Activated CD8-positive, alpha-beta T cell treated with anti-CD3 and anti-CD28 coated beads, Interleukin-2, amount 10 ng/mL, durations not matched to agents 7 days and 5 days (primary cell): Measurements from ENCODE around the gene ZFYVE26. TPM values are rescaled to one million over a fixed set of nuclear protein-coding genes. Genes with fewer than 3 reads are reported as not detected.
A peak's percentile ranks its signal among the peaks of the same experiment; 100 is the strongest.
"Not testable (repeated sequence)": the region's sequence is repeated elsewhere in the genome, so short reads cannot be mapped to it uniquely, and the experiment has no call there.

Experiments used
- ATAC-seq: fragments of 150-1000 bp; cut with Tn5 transposase; one replicate; pipeline ENCODE4 v1.10.0; 2021; ENCODE audit warnings: moderate library complexity
- CTCF ChIA-PET: fragments of 350-600 bp; sonication (Branson Sonifier 250); formaldehyde crosslinking; loops from one replicate; lab custom pipeline; 2021; ENCODE audit warnings: antibody characterized with exemption; lab: Charles Lee
- POLR2A ChIA-PET: fragments of 350-600 bp; sonication (Branson Sonifier 250); formaldehyde crosslinking; loops from one replicate; lab custom pipeline; 2021; ENCODE audit warnings: antibody characterized with exemption; lab: Charles Lee
- DNase-seq: peaks from one replicate; pipeline ENCODE4 v3.0.0-alpha.2; 2020
- H3K27ac Mint-ChIP-seq: one replicate; pipeline ENCODE4 v1.8.0; 2021; ENCODE audit warnings: mild to moderate bottlenecking, mixed read lengths
- H3K27me3 Mint-ChIP-seq: one replicate; pipeline ENCODE4 v1.8.0; 2021; ENCODE audit warnings: low read depth, mixed read lengths
- H3K36me3 Mint-ChIP-seq: one replicate; pipeline ENCODE4 v1.8.0; 2021; ENCODE audit warnings: low read depth, mixed read lengths
- H3K4me1 Mint-ChIP-seq: one replicate; pipeline ENCODE4 v1.8.0; 2021; ENCODE audit warnings: low read depth, mixed read lengths
- H3K4me3 Mint-ChIP-seq: one replicate; pipeline ENCODE4 v1.8.0; 2021; ENCODE audit warnings: mild to moderate bottlenecking, mixed read lengths
- H3K9me3 Mint-ChIP-seq: one replicate; pipeline ENCODE4 v1.8.0; 2022; ENCODE audit warnings: mixed read lengths; ENCODE audit not compliant: insufficient read depth
- total RNA-seq, 2 experiments: library from RNA; stranded (reverse); gene quantifications; one replicate each; pipeline ENCODE4 v1.2.3, GENCODE V29; 2021

ZFYVE26 gene
- total RNA-seq, 2 experiments from 2014 or later = 22.6 to 22.9 TPM

DNA sequence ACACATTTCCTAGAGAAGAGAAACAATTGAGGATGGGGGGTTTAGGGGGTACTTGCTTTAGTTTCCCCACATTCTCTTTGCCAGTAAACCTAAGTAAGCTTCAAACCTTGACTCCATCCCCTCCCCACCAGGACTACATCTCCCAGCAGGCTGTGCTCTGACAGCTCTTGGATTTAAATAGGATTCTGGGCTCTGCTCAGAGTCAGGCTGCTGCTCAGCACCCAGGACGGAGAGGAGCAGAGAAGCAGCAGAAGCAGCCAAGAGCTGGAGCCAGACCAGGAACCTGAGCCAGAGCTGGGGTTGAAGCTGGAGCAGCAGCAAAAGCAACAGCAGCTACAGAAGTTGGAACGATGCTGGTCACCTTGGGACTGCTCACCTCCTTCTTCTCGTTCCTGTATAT is 94.1 kb downstream of the ZFYVE26 start:
- H3K9me3 Mint-ChIP-seq = no peaks in the 10 kb centered on the region
- no peak overlapping the region for H3K27ac Mint-ChIP-seq
- no peak for ATAC-seq
- no peak overlapping the region for H3K4me3 Mint-ChIP-seq
- peaks cover 25% of the 10 kb centered on the region for H3K27me3 Mint-ChIP-seq
- no peaks in the 10 kb centered on the region for H3K36me3 Mint-ChIP-seq
- H3K4me1 Mint-ChIP-seq = peaks cover 9% of the 10 kb centered on the region
- POLR2A ChIA-PET = interaction anchor here (1.0 kb wide), 1 partner anchor 14 kb away, joined by 3 read pairs; no protein-coding TSS in a partner anchor
- CTCF ChIA-PET = interaction anchor here (2.1 kb wide), 1 partner anchor 18 kb away, joined by 8 read pairs; no protein-coding TSS in a partner anchor
- no peak for DNase-seq

DNA sequence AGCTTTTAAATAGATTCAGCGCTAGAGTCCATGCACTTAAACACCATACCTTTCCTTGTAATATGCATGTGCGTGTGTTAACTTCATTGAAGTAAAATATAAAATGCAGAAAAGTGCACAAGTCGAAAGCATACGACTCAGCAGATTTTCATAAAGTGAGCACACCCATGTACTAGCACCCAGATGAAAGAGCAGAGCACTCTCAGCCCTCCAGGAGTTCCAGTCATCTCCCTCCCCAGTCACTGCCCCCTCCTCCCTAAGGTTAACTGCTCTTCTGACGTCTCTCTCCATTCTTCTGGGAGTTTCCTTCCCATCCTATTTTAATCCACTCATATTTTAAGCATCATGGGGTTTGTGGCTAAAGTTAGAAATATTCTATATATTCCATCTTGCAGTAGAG is 94.5 kb downstream of the ZFYVE26 start:
- CTCF ChIA-PET = interaction anchor here (2.1 kb wide), 1 partner anchor 18 kb away, joined by 8 read pairs; no protein-coding TSS in a partner anchor
- Mint-ChIP-seq H3K36me3 (no peaks in the 10 kb centered on the region), H3K27ac (no peak overlapping the region), H3K4me3 (no peak overlapping the region), H3K27me3 (peaks cover 25% of the 10 kb centered on the region), H3K9me3 (no peaks in the 10 kb centered on the region), H3K4me1 (peaks cover 9% of the 10 kb centered on the region)
- DNase-seq (no peak), ATAC-seq (no peak)
- POLR2A ChIA-PET = interaction anchor here (1.0 kb wide), 1 partner anchor 14 kb away, joined by 3 read pairs; no protein-coding TSS in a partner anchor

DNA sequence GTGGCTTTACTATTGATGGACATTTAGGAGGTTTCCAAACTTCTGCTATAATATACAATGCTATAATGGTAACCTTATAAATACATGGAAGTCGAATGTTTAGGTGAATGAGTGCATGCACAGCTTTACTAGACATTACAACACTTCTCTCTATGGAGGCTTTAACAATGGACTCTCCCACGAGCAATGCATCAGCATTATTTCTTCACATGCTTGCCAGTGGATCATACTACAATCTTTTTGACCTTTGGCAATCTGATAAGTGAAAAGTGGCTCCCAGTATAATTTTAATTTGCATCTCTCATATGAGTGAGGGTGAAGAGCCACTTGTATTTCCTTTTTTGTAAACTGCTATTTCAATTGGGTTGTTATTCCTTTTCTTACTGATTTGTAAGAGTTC is 96.5 kb downstream of the ZFYVE26 start:
- H3K4me1 Mint-ChIP-seq = peaks cover 9% of the 10 kb centered on the region
- ChIA-PET CTCF (no interaction called here), POLR2A (interaction anchor here (0.6 kb wide), 1 partner anchor 162 kb away, joined by 3 read pairs; no protein-coding TSS in a partner anchor)
- peaks cover 25% of the 10 kb centered on the region for H3K27me3 Mint-ChIP-seq
- H3K36me3 Mint-ChIP-seq = no peaks in the 10 kb centered on the region
- H3K9me3 Mint-ChIP-seq = no peaks in the 10 kb centered on the region
- no peak for DNase-seq
- no peak overlapping the region for H3K27ac Mint-ChIP-seq
- H3K4me3 Mint-ChIP-seq = no peak overlapping the region
- no peak for ATAC-seq

DNA sequence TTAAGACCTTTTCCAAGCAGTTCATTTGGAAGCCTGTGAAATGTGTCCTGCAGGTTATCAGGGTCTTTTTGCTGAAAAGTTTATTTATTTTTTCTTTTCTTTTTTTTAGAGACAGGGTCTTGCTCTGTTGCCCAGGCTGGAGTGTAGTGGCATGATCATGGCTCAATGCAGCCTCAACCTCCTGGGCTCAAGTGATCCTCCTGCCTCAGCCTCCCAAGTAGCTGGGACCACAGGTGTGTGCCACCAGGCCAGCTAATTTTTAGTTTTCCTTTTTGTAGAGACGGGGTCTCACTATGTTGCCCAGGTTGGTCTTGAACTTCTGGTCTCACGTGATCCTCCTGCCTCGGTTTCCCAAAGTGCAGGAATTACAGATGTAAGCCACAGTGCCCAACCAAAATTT is 97.0 kb downstream of the ZFYVE26 start:
- ATAC-seq, H3K4me1 Mint-ChIP-seq, H3K9me3 Mint-ChIP-seq, H3K4me3 Mint-ChIP-seq, H3K36me3 Mint-ChIP-seq, CTCF ChIA-PET, H3K27ac Mint-ChIP-seq, DNase-seq: not testable (repeated sequence)
- POLR2A ChIA-PET = interaction anchor here (0.6 kb wide), 1 partner anchor 161 kb away, joined by 3 read pairs; no protein-coding TSS in a partner anchor
- peaks cover 25% of the 10 kb centered on the region for H3K27me3 Mint-ChIP-seq

DNA sequence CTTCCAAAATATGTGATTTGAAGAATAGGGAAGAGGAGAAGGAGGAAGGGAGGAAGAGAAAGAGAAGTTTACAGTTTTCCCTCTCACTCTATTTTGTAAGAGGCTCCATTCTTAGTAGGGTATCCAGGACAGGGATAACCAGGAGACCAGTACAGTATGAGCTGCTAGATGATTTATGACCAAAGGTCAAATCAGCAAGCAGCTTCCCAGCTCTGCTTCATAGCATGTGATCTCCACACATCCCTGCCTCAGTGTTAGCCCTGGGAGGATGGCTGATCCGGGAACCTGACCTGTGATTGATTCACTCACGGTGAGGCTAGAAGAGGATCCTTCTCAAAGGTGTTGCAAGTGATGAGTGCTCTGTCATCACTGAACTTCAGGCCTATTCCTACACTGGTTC is 98.1 kb downstream of the ZFYVE26 start:
- ATAC-seq = no peak
- CTCF ChIA-PET = no interaction called here
- POLR2A ChIA-PET = no interaction called here
- DNase-seq = no peak
- Mint-ChIP-seq H3K27me3 (peaks cover 22% of the 10 kb centered on the region), H3K4me3 (no peak overlapping the region), H3K27ac (no peak overlapping the region), H3K9me3 (no peaks in the 10 kb centered on the region), H3K36me3 (no peaks in the 10 kb centered on the region), H3K4me1 (peaks cover 9% of the 10 kb centered on the region)

DNA sequence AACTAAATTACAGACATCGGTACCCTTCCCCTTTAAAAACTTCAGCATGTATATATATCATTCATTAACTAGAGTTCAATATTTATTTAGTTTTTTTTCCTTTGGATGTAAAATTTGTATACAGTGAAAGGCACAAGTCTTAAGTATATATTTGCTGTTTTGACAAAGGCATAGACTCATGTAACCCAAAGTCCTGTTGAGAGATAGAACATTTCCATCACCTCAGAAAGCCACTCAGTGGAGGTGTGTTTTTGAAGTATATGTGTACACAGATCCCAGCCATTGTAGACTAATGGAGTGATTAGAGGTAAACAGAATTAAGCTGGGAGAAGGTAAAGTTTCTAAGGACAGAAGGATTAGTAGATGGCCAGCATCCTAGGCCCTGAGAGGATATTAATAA is 99.3 kb downstream of the ZFYVE26 start:
- H3K9me3 Mint-ChIP-seq = no peaks in the 10 kb centered on the region
- CTCF ChIA-PET = interaction anchor here (0.6 to 5.4 kb wide), 2 partner anchors 13 to 17 kb away, joined by 3 to 39 read pairs; no protein-coding TSS in a partner anchor
- H3K4me3 Mint-ChIP-seq = no peak overlapping the region
- H3K27me3 Mint-ChIP-seq = peaks cover 16% of the 10 kb centered on the region
- no peak overlapping the region for H3K27ac Mint-ChIP-seq
- no peaks in the 10 kb centered on the region for H3K36me3 Mint-ChIP-seq
- POLR2A ChIA-PET = no interaction called here
- ATAC-seq (no peak), DNase-seq (no peak)
- H3K4me1 Mint-ChIP-seq = no peaks in the 10 kb centered on the region

DNA sequence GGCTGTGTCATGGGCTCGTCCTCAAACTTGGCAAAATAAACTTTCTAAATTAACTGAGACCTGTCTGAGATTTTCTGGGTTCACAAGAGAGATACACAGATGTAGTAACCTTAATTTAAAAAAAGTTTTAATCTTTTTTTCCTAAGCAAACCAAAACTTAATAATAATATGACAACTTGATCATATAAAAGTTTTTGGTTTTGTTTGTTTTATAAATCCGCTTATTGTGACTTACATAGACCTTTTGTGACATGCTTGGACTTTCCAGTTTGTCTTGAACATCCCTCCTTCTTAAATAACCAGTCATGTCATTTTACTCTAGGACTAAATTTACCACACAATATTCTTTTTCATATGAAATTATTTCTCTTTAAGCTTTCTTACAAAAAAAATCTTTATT is 106.2 kb downstream of the ZFYVE26 start:
- peaks cover 8% of the 10 kb centered on the region for H3K36me3 Mint-ChIP-seq
- no peak for ATAC-seq
- no peak overlapping the region for H3K27ac Mint-ChIP-seq
- ChIA-PET POLR2A (interaction anchor here (0.7 kb wide), 1 partner anchor 13 kb away, joined by 3 read pairs; no protein-coding TSS in a partner anchor), CTCF (interaction anchor here (1.3 kb wide), 1 partner anchor 91 kb away, joined by 5 read pairs; no protein-coding TSS in a partner anchor)
- DNase-seq = no peak
- peaks cover 9% of the 10 kb centered on the region for H3K27me3 Mint-ChIP-seq
- H3K4me1 Mint-ChIP-seq = no peaks in the 10 kb centered on the region
- H3K9me3 Mint-ChIP-seq = peaks cover 13% of the 10 kb centered on the region
- no peak overlapping the region for H3K4me3 Mint-ChIP-seq

DNA sequence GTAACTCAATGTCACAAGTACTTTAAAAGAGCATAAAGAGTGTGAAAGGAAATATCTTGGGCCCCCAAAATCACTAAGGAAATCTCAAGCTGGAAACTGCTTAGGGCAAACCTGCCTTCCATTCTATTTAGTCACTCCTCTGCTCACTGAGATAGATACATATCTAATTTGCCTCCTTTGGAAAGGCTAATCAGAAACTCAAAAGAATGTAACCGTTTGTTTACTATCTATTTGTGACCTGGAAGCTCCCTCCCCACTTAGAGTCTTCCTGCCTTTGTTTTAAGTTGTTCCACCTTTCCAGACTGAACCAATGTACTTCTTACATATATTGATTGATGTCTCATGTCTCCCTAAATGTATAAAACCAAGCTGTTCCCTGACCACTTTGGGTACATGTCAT is 106.6 kb downstream of the ZFYVE26 start:
- H3K9me3 Mint-ChIP-seq = peaks cover 13% of the 10 kb centered on the region
- H3K36me3 Mint-ChIP-seq, H3K4me1 Mint-ChIP-seq, ATAC-seq, DNase-seq, H3K4me3 Mint-ChIP-seq, H3K27me3 Mint-ChIP-seq, H3K27ac Mint-ChIP-seq: not testable (repeated sequence)
- POLR2A ChIA-PET = interaction anchor here (0.7 kb wide), 1 partner anchor 13 kb away, joined by 3 read pairs; no protein-coding TSS in a partner anchor
- CTCF ChIA-PET = interaction anchor here (1.3 kb wide), 1 partner anchor 91 kb away, joined by 5 read pairs; no protein-coding TSS in a partner anchor

DNA sequence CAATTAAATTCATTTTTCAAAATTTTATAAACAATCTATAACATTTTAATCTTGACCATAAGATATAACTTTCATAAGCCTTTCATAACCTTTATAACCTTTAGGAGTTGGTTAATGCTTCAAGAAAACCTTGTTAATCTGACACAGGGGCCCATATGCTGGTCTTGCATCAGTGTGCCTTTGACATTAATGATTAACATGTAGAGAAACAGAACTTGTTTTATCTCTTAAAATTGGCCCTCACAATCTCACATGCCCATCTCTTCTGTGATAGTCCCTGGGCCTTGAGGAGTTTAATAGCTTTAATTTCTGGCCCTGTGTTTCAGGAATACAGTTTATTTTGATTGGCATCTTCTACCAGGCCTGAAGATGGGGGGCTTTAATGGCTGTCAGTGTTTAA is 107.0 kb downstream of the ZFYVE26 start:
- H3K4me3 Mint-ChIP-seq, DNase-seq, POLR2A ChIA-PET, ATAC-seq, H3K36me3 Mint-ChIP-seq, H3K4me1 Mint-ChIP-seq, H3K27ac Mint-ChIP-seq: not testable (repeated sequence)
- Mint-ChIP-seq H3K27me3 (peaks cover 11% of the 10 kb centered on the region), H3K9me3 (peaks cover 13% of the 10 kb centered on the region)
- CTCF ChIA-PET = interaction anchor here (1.3 kb wide), 1 partner anchor 90 kb away, joined by 5 read pairs; no protein-coding TSS in a partner anchor

DNA sequence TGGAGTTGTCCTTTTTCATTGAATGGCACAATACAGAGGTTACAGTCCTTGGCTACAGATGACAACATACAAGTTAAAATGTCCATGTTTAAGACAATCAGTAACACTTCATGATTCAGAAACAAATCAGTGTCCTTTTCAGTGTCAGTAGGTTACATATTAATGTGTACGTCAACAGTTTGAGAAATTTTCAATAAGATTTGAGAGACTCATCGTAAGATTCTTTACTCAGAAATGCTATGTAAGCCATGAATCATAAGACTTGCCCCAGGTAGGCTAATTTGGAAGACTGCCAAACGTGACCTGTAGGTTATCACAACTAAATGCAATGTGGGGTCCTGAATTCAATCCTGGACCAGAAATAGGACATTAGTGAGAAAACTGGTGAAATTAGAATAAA is 111.2 kb downstream of the ZFYVE26 start:
- H3K36me3 Mint-ChIP-seq = peaks cover 2% of the 10 kb centered on the region
- H3K4me1 Mint-ChIP-seq = peaks cover 3% of the 10 kb centered on the region
- DNase-seq = no peak
- no peak for ATAC-seq
- H3K9me3 Mint-ChIP-seq = peaks cover 4% of the 10 kb centered on the region
- H3K27me3 Mint-ChIP-seq = peaks cover 5% of the 10 kb centered on the region
- CTCF ChIA-PET = interaction anchor here (0.7 to 3.2 kb wide), 28 partner anchors 9 to 346 kb away, joined by 3 to 93 read pairs (median 7); partner anchors contain the start of genes ARG2, ATP6V1D, PIGH and RDH11
- POLR2A ChIA-PET = interaction anchor here (0.8 kb wide), 1 partner anchor 9 kb away, joined by 3 read pairs; no protein-coding TSS in a partner anchor
- H3K27ac Mint-ChIP-seq = no peak overlapping the region
- no peak overlapping the region for H3K4me3 Mint-ChIP-seq

DNA sequence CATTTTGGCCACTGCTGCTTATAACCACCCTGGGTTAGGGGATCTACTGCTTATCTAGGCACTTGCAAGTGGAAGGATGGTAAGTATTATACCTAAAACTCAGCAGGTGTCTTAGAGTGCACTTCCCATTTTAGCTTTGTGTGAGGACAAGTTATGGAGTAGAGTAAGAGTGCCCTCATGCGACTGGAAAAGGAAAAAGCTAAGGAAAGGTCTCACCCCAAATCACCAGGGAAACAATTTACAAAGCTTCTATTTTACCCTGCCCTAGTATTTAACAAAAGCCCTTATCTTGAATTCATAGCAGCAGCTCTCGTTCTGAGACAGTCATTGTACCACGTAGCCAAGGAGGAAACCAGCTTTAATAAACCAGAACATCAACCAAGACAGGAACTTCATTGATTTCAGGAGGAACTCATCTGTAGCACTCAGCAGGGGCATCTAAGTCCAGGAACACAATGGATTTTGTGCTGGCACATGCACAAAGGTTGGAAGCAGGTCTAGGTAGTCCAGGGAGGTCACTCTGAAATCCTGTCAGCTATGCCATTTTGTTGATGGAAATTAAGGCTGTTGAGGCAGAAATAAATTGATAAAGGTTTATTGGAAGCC is 111.8 kb downstream of the ZFYVE26 start:
- Mint-ChIP-seq H3K4me3 (no peak overlapping the region), H3K27ac (no peak overlapping the region), H3K4me1 (peaks cover 3% of the 10 kb centered on the region), H3K9me3 (no peaks in the 10 kb centered on the region), H3K27me3 (peaks cover 5% of the 10 kb centered on the region), H3K36me3 (no peaks in the 10 kb centered on the region)
- DNase-seq = peak; percentile 53
- ChIA-PET POLR2A (interaction anchor here (0.9 to 1.4 kb wide), 5 partner anchors 9 to 86 kb away, joined by 3 to 7 read pairs (median 3); partner anchors contain the start of gene RDH11), CTCF (interaction anchor here (0.7 to 3.2 kb wide), 51 partner anchors 9 to 1110 kb away, joined by 3 to 93 read pairs (median 4); partner anchors contain the start of genes ARG2, ATP6V1D, PIGH and RDH11)
- peak; percentile 82 for ATAC-seq
